Epithelial cell of esophagus (primary cell): ENCODE measurements around the gene RAPGEF1.
"Not testable (repeated sequence)": the region's sequence is repeated elsewhere in the genome, so short reads cannot be mapped to it uniquely, and the experiment has no call there.

Source experiments
- DNase-seq: peaks from one replicate; pipeline ENCODE4 v3.0.0; 2010; ENCODE audit warnings: low read depth
- H3K4me3 ChIP-seq: 2 replicates; pipeline ENCODE4 v1.5.1; 2011; ENCODE audit warnings: mild to moderate bottlenecking, low read length, control low read depth
- CTCF ChIP-seq: IDR thresholded peaks from 2 replicates; pipeline ENCODE4 v1.5.1; 2011; ENCODE audit warnings: low read depth, mild to moderate bottlenecking, low read length, control low read depth, inconsistent platforms; ENCODE audit not compliant: insufficient read depth; ENCODE audit errors: missing control alignments

Gene RAPGEF1

GRCh38 chr9:131666029-131666428, 73.8 kb downstream of the RAPGEF1 start:
- H3K4me3 ChIP-seq: no peak overlapping the region
- no peak for TF ChIP-seq CTCF
- no peak for DNase-seq

GRCh38 chr9:131663288-131663687, 76.6 kb downstream of the RAPGEF1 start:
- no peak for DNase-seq
- no peak overlapping the region for H3K4me3 ChIP-seq
- no peak for TF ChIP-seq CTCF

GRCh38 chr9:131662289-131662621, 77.6 kb downstream of the RAPGEF1 start:
- not testable (repeated sequence) for H3K4me3 ChIP-seq, DNase-seq

- DNase-seq: no peak
- TF ChIP-seq CTCF: no peak
- no peak overlapping the region for H3K4me3 ChIP-seq
Observed at GRCh38 chr9:131661568-131662288, 78.1 kb downstream of the RAPGEF1 start.

GRCh38 chr9:131660466-131661405, 79.1 kb downstream of the RAPGEF1 start:
- no peak for TF ChIP-seq CTCF
- DNase-seq: no peak
- no peak overlapping the region for H3K4me3 ChIP-seq

- no peak for TF ChIP-seq CTCF
- H3K4me3 ChIP-seq: no peak overlapping the region
- DNase-seq: peak; percentile 95
Observed at GRCh38 chr9:131658377-131659129, 81.3 kb downstream of the RAPGEF1 start.

GRCh38 chr9:131657940-131658339, 81.9 kb downstream of the RAPGEF1 start:
- H3K4me3 ChIP-seq: no peak overlapping the region
- no peak for DNase-seq
- TF ChIP-seq CTCF: no peak
